ENCODE results near the gene TMBIM4. TPM values are rescaled to one million over a fixed set of nuclear protein-coding genes. Genes with fewer than 3 reads are reported as not detected.
A peak's percentile ranks its signal among the peaks of the same experiment; 100 is the strongest.

TMBIM4 gene
- total and polyA plus RNA-seq, 8 donors: 56.4 to 106 (median 64.1) TPM

DNA sequence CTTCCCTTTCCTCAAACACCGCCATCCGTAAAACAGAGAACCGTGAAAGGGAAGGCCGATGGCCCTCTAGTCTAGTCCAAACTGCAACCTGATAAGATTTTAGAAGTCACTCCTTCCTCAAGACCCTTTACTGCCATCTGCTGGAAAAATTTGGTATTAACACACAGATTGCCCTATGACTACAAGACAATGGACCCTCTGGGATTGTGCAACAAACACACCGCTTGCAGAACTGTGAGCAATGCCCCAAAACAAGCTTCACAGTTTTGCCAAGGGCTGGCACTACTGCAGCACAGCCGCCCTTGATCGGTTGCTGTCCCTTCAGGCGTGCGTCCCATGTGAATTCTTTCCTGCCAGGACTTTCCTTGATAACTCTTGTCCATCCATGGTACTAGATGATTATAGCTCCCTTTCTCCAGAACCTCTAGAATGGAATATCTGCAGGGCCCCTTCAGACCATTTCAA is 62.3 kb downstream of the TMBIM4 start:
- intact Hi-C loops (cut with DNase I): no loop called here
- no peak for FAIRE-seq

DNA sequence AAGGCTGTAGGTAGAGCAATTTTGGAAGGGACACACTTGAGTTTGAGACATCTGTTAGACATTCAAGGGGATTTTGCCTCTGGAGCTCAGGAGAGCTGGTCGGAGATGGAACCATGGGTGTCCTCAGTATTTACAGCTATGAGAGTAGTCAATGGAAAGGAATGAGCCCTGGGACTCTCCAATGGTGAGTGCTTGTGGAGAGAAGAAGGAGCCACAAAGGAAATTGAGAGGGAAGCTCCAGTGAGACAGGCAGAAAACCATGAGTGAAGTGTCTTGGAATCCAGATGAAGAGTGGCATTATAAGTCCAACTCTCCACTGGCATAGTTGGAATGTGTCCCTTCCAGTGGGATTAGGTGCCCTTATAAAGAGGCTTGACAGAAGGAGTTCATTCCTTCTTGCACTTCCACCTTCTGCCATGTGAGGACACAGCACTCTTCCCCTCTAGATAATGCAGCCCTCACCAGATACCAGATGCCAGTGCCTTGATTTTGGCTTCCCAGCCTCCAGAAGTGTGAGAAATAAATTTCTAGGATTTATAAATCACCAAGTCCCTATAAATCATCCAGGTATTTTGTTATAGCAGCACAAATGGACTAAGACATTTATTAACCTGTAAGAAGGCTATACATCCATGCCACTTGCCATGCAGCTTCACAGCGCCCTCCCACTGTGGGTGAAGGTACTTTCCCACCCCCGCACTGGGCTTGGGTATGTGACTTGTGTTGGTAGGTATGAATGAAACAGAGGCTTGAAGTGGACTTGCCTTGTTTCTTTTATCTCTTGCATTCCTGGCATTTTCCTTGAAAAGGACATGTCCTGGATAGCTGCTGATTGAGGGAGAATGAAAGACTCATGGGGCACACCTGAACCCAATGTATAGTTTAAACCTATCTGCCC is 66.5 kb downstream of the TMBIM4 start:
- Histone ChIP-seq H3K27me3 (no peaks in the 10 kb centered on the region), H3K36me3 (no peaks in the 10 kb centered on the region), H3K4me3 (no peak overlapping the region), H3K27ac (no peak overlapping the region), H3K9me3 (no peaks in the 10 kb centered on the region), H3K4me1 (peaks cover 0 to 5% (median 0%) of the 10 kb centered on the region in 3 donors)
- DNase-seq (no peak), ATAC-seq (no peak), FAIRE-seq (no peak)
- TF ChIP-seq, protein P1, sequence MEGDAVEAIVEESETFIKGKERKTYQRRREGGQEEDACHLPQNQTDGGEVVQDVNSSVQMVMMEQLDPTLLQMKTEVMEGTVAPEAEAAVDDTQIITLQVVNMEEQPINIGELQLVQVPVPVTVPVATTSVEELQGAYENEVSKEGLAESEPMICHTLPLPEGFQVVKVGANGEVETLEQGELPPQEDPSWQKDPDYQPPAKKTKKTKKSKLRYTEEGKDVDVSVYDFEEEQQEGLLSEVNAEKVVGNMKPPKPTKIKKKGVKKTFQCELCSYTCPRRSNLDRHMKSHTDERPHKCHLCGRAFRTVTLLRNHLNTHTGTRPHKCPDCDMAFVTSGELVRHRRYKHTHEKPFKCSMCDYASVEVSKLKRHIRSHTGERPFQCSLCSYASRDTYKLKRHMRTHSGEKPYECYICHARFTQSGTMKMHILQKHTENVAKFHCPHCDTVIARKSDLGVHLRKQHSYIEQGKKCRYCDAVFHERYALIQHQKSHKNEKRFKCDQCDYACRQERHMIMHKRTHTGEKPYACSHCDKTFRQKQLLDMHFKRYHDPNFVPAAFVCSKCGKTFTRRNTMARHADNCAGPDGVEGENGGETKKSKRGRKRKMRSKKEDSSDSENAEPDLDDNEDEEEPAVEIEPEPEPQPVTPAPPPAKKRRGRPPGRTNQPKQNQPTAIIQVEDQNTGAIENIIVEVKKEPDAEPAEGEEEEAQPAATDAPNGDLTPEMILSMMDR (IDR thresholded peaks at IDR 0.05): no peak
- intact Hi-C loops (cut with DNase I): no loop called here
- WGBS, 2 donors: 65 to 76% methylated on average over 3 of the region's 3 CpGs

More for the DNA sequence above, 62.3 kb downstream of the TMBIM4 start:
- Histone ChIP-seq H3K27ac (no peak overlapping the region), H3K4me1 (peaks cover 0 to 5% (median 0%) of the 10 kb centered on the region in 3 donors), H3K27me3 (no peaks in the 10 kb centered on the region), H3K4me3 (no peak overlapping the region), H3K36me3 (no peaks in the 10 kb centered on the region), H3K9me3 (no peaks in the 10 kb centered on the region)
- TF ChIP-seq, protein P1 (IDR thresholded peaks at IDR 0.05): peak; percentile 73 to 84 (median 79)
- DNase-seq (peak in 3 of 6 donors; percentile 43 to 74 (median 53)), ATAC-seq (peak; percentile 87 to 100 (median 98))
- 16 to 21% methylated on average over 9 of the region's 9 CpGs for WGBS, 2 donors

DNA sequence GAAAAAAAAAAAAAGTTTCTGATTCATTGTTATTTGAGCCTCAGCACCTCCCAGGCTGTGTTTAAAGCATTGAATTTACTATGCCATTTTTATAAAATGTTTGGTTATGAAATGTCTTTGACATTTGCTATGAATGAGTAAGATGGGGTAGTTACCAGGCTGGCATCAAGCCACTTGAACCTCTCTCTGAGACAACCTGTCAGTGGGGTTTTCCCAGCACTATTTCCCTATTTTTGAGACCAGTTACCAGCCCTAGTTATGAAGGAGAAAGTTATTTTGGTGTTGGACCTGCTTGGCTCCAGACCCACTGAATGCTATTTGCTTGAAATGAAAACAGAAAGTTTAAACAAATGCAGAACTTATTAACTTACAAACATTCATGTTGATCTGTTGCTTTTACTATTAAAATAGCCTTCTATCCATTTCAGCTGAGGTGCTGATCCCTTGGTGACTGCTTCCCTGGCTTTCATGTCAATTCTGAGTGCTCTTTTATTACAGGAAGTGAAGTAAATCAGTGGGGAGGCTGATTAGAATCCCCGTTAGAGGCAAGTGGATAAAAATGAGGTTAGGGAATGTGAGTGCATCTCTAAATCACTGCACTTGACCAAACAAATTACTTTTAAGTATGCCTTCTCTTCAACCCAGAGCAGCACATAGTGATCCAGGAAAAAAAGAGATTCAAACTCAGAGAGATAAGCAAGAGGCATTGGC is 77.1 kb downstream of the TMBIM4 start:
- 0% methylated on average over 1 of the region's 1 CpG for WGBS, 2 donors
- H3K9me3 ChIP-seq: no peaks in the 10 kb centered on the region
- DNase-seq (peak in 2 of 6 donors; percentile 7 to 23), ATAC-seq (peak in 3 of 4 donors; percentile 26 to 65 (median 27)), FAIRE-seq (no peak)
- H3K27me3 ChIP-seq: no peaks in the 10 kb centered on the region
- H3K4me1 ChIP-seq: no peaks in the 10 kb centered on the region
- H3K36me3 ChIP-seq: no peaks in the 10 kb centered on the region
- H3K4me3 ChIP-seq: no peak overlapping the region
- TF ChIP-seq, protein P1 (IDR thresholded peaks at IDR 0.05): no peak
- intact Hi-C loops (cut with DNase I): no loop called here
- peak overlapping the region in 1 of 4 donors; percentile 44 for H3K27ac ChIP-seq

DNA sequence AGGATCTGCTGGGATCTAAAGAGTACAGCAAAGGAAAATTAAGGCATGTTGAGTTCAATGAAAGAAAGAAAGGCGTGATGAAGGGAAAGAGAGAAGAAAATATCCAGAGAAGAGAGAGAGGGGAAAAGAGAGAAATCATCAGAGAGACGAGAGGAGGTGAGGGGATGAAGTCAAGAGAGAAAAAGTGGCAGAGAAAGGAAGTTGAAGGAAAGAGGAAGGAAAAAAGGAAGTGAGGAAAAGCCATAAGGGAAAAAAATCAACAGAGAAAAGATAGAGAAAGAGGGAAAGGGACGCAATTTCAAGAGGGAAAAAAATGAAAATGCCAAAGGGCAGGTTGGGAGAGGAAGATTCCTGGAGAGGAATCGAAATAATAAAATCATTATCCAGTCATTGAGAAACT is 79.6 kb downstream of the TMBIM4 start:
- no peaks in the 10 kb centered on the region for H3K27me3 ChIP-seq
- ATAC-seq (no peak), DNase-seq (no peak), FAIRE-seq (no peak)
- intact Hi-C loops (cut with DNase I): no loop called here
- no peaks in the 10 kb centered on the region for H3K36me3 ChIP-seq
- H3K9me3 ChIP-seq: no peaks in the 10 kb centered on the region
- H3K4me3 ChIP-seq: no peak overlapping the region
- H3K4me1 ChIP-seq: no peaks in the 10 kb centered on the region
- TF ChIP-seq, protein P1 (IDR thresholded peaks at IDR 0.05): no peak
- 49 to 61% methylated on average over 4 of the region's 4 CpGs for WGBS, 2 donors
- H3K27ac ChIP-seq: no peak overlapping the region

Measured in pancreas (tissue), 10 donors.